Glutamatergic neuron (in vitro differentiated cells): Measurements from ENCODE around the gene PCED1B. TPM values are rescaled to one million over a fixed set of nuclear protein-coding genes. Genes with fewer than 3 reads are reported as not detected.

Experiments
- DNase-seq: peaks from one replicate; pipeline ENCODE4 v3.0.0; 2022
- H3K27ac Mint-ChIP-seq: one replicate; pipeline ENCODE4 v1.8.0; 2020; ENCODE audit warnings: mild to moderate bottlenecking, mixed read lengths, inconsistent platforms; ENCODE audit not compliant: unreplicated experiment
- H3K27me3 Mint-ChIP-seq: one replicate; pipeline ENCODE4 v1.8.0; 2020; ENCODE audit warnings: mild to moderate bottlenecking, moderate library complexity, mixed read lengths, inconsistent platforms; ENCODE audit not compliant: unreplicated experiment
- H3K36me3 Mint-ChIP-seq: one replicate; pipeline ENCODE4 v1.8.0; 2020; ENCODE audit warnings: mild to moderate bottlenecking, mixed read lengths, inconsistent platforms; ENCODE audit not compliant: unreplicated experiment
- H3K4me1 Mint-ChIP-seq: one replicate; pipeline ENCODE4 v1.8.0; 2020; ENCODE audit warnings: mild to moderate bottlenecking, low read depth, mixed read lengths, inconsistent platforms; ENCODE audit not compliant: unreplicated experiment
- H3K4me3 Mint-ChIP-seq: one replicate; pipeline ENCODE4 v1.8.0; 2020; ENCODE audit warnings: mild to moderate bottlenecking, mixed read lengths, inconsistent platforms; ENCODE audit not compliant: unreplicated experiment
- H3K9me3 Mint-ChIP-seq: one replicate; pipeline ENCODE4 v1.8.0; 2020; ENCODE audit warnings: mild to moderate bottlenecking, moderate library complexity, mixed read lengths, inconsistent platforms; ENCODE audit not compliant: unreplicated experiment
- CTCF ChIP-seq: fragments of 200-600 bp; sonication (generic); IDR thresholded peaks from one replicate; pipeline ENCODE4 v1.5.0; 2021; ENCODE audit not compliant: partially characterized antibody, unreplicated experiment
- total RNA-seq: library from RNA; stranded (reverse); fragmentation: NEBNext Ultra II Directional; extraction: Animal tissue kit (Norgen Biotek cat#: 25700); gene quantifications from one replicate; pipeline ENCODE4 v1.2.1, GENCODE V29; 2021; ENCODE audit not compliant: unreplicated experiment

Gene PCED1B
- total RNA-seq, 1 donor from 2014 or later = 0.27 TPM

- Mint-ChIP-seq H3K36me3 (no peaks in the 10 kb centered on the region), H3K27me3 (peaks cover 6% of the 10 kb centered on the region), H3K9me3 (no peaks in the 10 kb centered on the region), H3K27ac (no peak overlapping the region), H3K4me1 (no peaks in the 10 kb centered on the region), H3K4me3 (no peak overlapping the region)
- no peak for TF ChIP-seq CTCF
- no peak for DNase-seq
These were observed 192.4 kb downstream of the PCED1B start for GRCh38 chr12:47271800-47272239.

- DNase-seq = no peak
- peaks cover 6% of the 10 kb centered on the region for H3K27me3 Mint-ChIP-seq
- H3K36me3 Mint-ChIP-seq = no peaks in the 10 kb centered on the region
These were observed 193.2 kb downstream of the PCED1B start for GRCh38 chr12:47272412-47273190.

GRCh38 chr12:47273191-47273626 is 193.8 kb downstream of the PCED1B start:
- no peak for TF ChIP-seq CTCF
- Mint-ChIP-seq H3K4me1 (no peaks in the 10 kb centered on the region), H3K36me3 (no peaks in the 10 kb centered on the region), H3K27ac (no peak overlapping the region), H3K4me3 (no peak overlapping the region), H3K27me3 (peaks cover 6% of the 10 kb centered on the region), H3K9me3 (no peaks in the 10 kb centered on the region)
- no peak for DNase-seq

More at GRCh38 chr12:47272412-47273190, 193.2 kb downstream of the PCED1B start:
- TF ChIP-seq CTCF = no peak
- no peak overlapping the region for H3K4me3 Mint-ChIP-seq
- no peaks in the 10 kb centered on the region for H3K4me1 Mint-ChIP-seq
- no peaks in the 10 kb centered on the region for H3K9me3 Mint-ChIP-seq
- no peak overlapping the region for H3K27ac Mint-ChIP-seq

- H3K36me3 Mint-ChIP-seq = no peaks in the 10 kb centered on the region
- H3K27ac Mint-ChIP-seq = no peak overlapping the region
- no peak for DNase-seq
- no peaks in the 10 kb centered on the region for H3K9me3 Mint-ChIP-seq
- no peak for TF ChIP-seq CTCF
- no peak overlapping the region for H3K4me3 Mint-ChIP-seq
- no peaks in the 10 kb centered on the region for H3K4me1 Mint-ChIP-seq
- peaks cover 6% of the 10 kb centered on the region for H3K27me3 Mint-ChIP-seq
These were observed 195.3 kb downstream of the PCED1B start for GRCh38 chr12:47274760-47275159.

GRCh38 chr12:47276253-47276620 is 196.8 kb downstream of the PCED1B start:
- TF ChIP-seq CTCF = no peak
- H3K27me3 Mint-ChIP-seq = peaks cover 2% of the 10 kb centered on the region
- H3K4me1 Mint-ChIP-seq = no peaks in the 10 kb centered on the region
- no peaks in the 10 kb centered on the region for H3K9me3 Mint-ChIP-seq
- DNase-seq = no peak
- no peak overlapping the region for H3K4me3 Mint-ChIP-seq
- H3K27ac Mint-ChIP-seq = no peak overlapping the region
- H3K36me3 Mint-ChIP-seq = no peaks in the 10 kb centered on the region
